Upper lobe of right lung (tissue), 1 donor: ENCODE measurements around the gene CELA3A. TPM values are rescaled to one million over a fixed set of nuclear protein-coding genes. Genes with fewer than 3 reads are reported as not detected.
"Not testable (repeated sequence)": the region's sequence is repeated elsewhere in the genome, so short reads cannot be mapped to it uniquely, and the experiment has no call there.

Experiments used
- ATAC-seq: fragments of 200-7000 bp; cut with Tn5 transposase; one replicate; pipeline ENCODE4 v1.9.1; 2020; ENCODE audit warnings: mild to moderate bottlenecking, moderate library complexity
- DNase-seq: peaks from one replicate; pipeline ENCODE4 v3.0.0-alpha.2; 2020
- H3K27ac ChIP-seq: fragments of 200-600 bp; one replicate; pipeline ENCODE4 v1.8.0; 2022
- H3K27me3 ChIP-seq: fragments of 200-600 bp; one replicate; pipeline ENCODE4 v1.8.0; 2022; ENCODE audit warnings: mild to moderate bottlenecking
- H3K36me3 ChIP-seq: fragments of 200-600 bp; one replicate; pipeline ENCODE4 v1.8.0; 2022
- H3K4me1 ChIP-seq: fragments of 200-600 bp; one replicate; pipeline ENCODE4 v1.8.0; 2022
- H3K4me3 ChIP-seq: fragments of 200-600 bp; one replicate; pipeline ENCODE4 v1.8.0; 2022; ENCODE audit warnings: mild to moderate bottlenecking
- H3K9me3 ChIP-seq: fragments of 200-600 bp; one replicate; pipeline ENCODE4 v1.8.0; 2022
- CTCF ChIP-seq: fragments of 200-600 bp; IDR thresholded peaks from one replicate; pipeline ENCODE4 v1.8.0; 2022; ENCODE audit warnings: antibody characterized with exemption
- intact Hi-C: fragments of 100-400 bp; cut with DNase I; formaldehyde crosslinking; loops from one replicate; pipeline ENCODE4 v1.11.0; 2022
- total RNA-seq: library from RNA; stranded (reverse); fragmentation: NEBNext Ultra II Directional; extraction: Animal tissue kit (Norgen Biotek cat#: 25700); gene quantifications from one replicate; pipeline ENCODE4 v1.2.1, GENCODE V29; 2021
- donor health status: DM: no; HTN: yes; CAD: no; lungs with severe emphysema.

CELA3A gene
- total RNA-seq, 1 donor from 2014 or later = not detected

- no peak for TF ChIP-seq CTCF
- intact Hi-C loops = no loop called here
- Histone ChIP-seq H3K27ac (no peak overlapping the region), H3K36me3 (no peaks in the 10 kb centered on the region), H3K4me1 (peaks cover 17% of the 10 kb centered on the region), H3K27me3 (no peaks in the 10 kb centered on the region), H3K9me3 (no peaks in the 10 kb centered on the region), H3K4me3 (no peak overlapping the region)
- ATAC-seq (no peak), DNase-seq (no peak)
These were observed 40.1 kb upstream of the CELA3A start for GRCh38 chr1:21961337-21961736.

- no peak overlapping the region for H3K4me3 ChIP-seq
- H3K36me3 ChIP-seq = no peaks in the 10 kb centered on the region
- intact Hi-C loops = no loop called here
- peaks cover 13% of the 10 kb centered on the region for H3K4me1 ChIP-seq
- no peaks in the 10 kb centered on the region for H3K27me3 ChIP-seq
- no peak for TF ChIP-seq CTCF
- no peaks in the 10 kb centered on the region for H3K9me3 ChIP-seq
- no peak for DNase-seq
- ATAC-seq = no peak
- H3K27ac ChIP-seq = no peak overlapping the region
These were observed 39.7 kb upstream of the CELA3A start for GRCh38 chr1:21961799-21962198.

GRCh38 chr1:21963477-21964217 lies 37.8 kb upstream of the CELA3A start:
- Histone ChIP-seq H3K27me3 (no peaks in the 10 kb centered on the region), H3K4me1 (peaks cover 8% of the 10 kb centered on the region), H3K27ac (no peak overlapping the region), H3K9me3 (no peaks in the 10 kb centered on the region), H3K36me3 (no peaks in the 10 kb centered on the region), H3K4me3 (no peak overlapping the region)
- TF ChIP-seq CTCF = peak; percentile 93
- DNase-seq (peak; percentile 86), ATAC-seq (peak; percentile 96)
- intact Hi-C loops = no loop called here

GRCh38 chr1:21966247-21967000 lies 35.0 kb upstream of the CELA3A start:
- TF ChIP-seq CTCF = no peak
- ATAC-seq = no peak
- H3K36me3 ChIP-seq = no peaks in the 10 kb centered on the region
- no peak overlapping the region for H3K4me3 ChIP-seq
- DNase-seq = no peak
- no peaks in the 10 kb centered on the region for H3K9me3 ChIP-seq
- peaks cover 5% of the 10 kb centered on the region for H3K4me1 ChIP-seq
- no peak overlapping the region for H3K27ac ChIP-seq
- H3K27me3 ChIP-seq = no peaks in the 10 kb centered on the region
- intact Hi-C loops = no loop called here

- H3K9me3 ChIP-seq, intact Hi-C loops, ATAC-seq, DNase-seq, H3K4me3 ChIP-seq, H3K27ac ChIP-seq, H3K27me3 ChIP-seq, H3K36me3 ChIP-seq, H3K4me1 ChIP-seq: not testable (repeated sequence)
These were observed 34.2 kb upstream of the CELA3A start for GRCh38 chr1:21967216-21967615.

- H3K36me3 ChIP-seq, H3K27ac ChIP-seq, H3K27me3 ChIP-seq, intact Hi-C loops, H3K4me3 ChIP-seq, DNase-seq, H3K9me3 ChIP-seq, ATAC-seq, H3K4me1 ChIP-seq: not testable (repeated sequence)
These were observed 32.4 kb upstream of the CELA3A start for GRCh38 chr1:21969066-21969465.

- DNase-seq, H3K4me1 ChIP-seq, H3K4me3 ChIP-seq, H3K27ac ChIP-seq, H3K27me3 ChIP-seq, ATAC-seq, H3K36me3 ChIP-seq, intact Hi-C loops, H3K9me3 ChIP-seq: not testable (repeated sequence)
These were observed 30.9 kb upstream of the CELA3A start for GRCh38 chr1:21970523-21970922.

GRCh38 chr1:21972973-21973441 lies 28.4 kb upstream of the CELA3A start:
- H3K36me3 ChIP-seq, ATAC-seq, H3K4me3 ChIP-seq, intact Hi-C loops, DNase-seq, H3K4me1 ChIP-seq, H3K9me3 ChIP-seq, H3K27ac ChIP-seq, H3K27me3 ChIP-seq: not testable (repeated sequence)

GRCh38 chr1:21973948-21974347 lies 27.5 kb upstream of the CELA3A start:
- H3K4me3 ChIP-seq, H3K27me3 ChIP-seq, H3K36me3 ChIP-seq, intact Hi-C loops, H3K4me1 ChIP-seq, ATAC-seq, H3K27ac ChIP-seq, H3K9me3 ChIP-seq, DNase-seq: not testable (repeated sequence)

- intact Hi-C loops, H3K4me1 ChIP-seq, H3K27me3 ChIP-seq, H3K4me3 ChIP-seq, H3K36me3 ChIP-seq, DNase-seq, H3K27ac ChIP-seq, H3K9me3 ChIP-seq: not testable (repeated sequence)
- peak; percentile 90 for ATAC-seq
These were observed 26.8 kb upstream of the CELA3A start for GRCh38 chr1:21974699-21975098.
